Peyer's patch (tissue), 4 donors: ENCODE data around the gene BBS5.

Experiments
- POLR2A ChIP-seq, 2 donors: fragments of 450-650 bp; IDR thresholded peaks; one replicate each; pipeline ENCODE4 v1.5.1; 2017; ENCODE audit warnings: antibody characterized with exemption in 2 of 2, mild to moderate bottlenecking in 2 of 2, moderate library complexity in 2 of 2
- TF ChIP-seq, protein P1 (sequence below), 6 experiments: fragments of 450-650 bp in 4 of 6; fragments of 200-600 bp in 2 of 6; sonication (generic) in 1 of 6; IDR thresholded peaks; one replicate each; pipeline ENCODE4 v1.5.1; 2017 to 2019; ENCODE audit warnings: antibody characterized with exemption in 6 of 6, mild to moderate bottlenecking in 3 of 6, moderate library complexity in 1 of 6

DNA sequence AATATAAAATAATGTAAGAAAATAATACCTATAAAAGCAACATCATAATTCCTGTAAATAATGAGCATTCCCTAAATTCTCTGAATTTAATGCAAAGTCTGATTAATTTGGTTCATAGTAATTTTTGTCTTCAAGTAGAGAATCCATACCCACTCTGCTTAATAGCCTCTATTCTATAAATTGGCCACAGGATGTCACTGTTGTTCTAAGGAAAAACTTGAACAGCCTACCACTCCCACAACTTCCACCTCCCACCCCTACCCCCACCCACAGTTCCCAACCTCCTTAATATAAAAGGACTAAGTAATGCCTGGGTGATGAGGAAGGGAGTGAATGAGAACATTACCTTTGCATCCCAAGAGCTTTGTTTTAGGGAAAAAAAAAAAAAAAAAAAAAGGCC is 27.2 kb upstream of the BBS5 start:
- no peak for TF ChIP-seq POLR2A (IDR thresholded peaks at IDR 0.05)
- TF ChIP-seq, protein P1, sequence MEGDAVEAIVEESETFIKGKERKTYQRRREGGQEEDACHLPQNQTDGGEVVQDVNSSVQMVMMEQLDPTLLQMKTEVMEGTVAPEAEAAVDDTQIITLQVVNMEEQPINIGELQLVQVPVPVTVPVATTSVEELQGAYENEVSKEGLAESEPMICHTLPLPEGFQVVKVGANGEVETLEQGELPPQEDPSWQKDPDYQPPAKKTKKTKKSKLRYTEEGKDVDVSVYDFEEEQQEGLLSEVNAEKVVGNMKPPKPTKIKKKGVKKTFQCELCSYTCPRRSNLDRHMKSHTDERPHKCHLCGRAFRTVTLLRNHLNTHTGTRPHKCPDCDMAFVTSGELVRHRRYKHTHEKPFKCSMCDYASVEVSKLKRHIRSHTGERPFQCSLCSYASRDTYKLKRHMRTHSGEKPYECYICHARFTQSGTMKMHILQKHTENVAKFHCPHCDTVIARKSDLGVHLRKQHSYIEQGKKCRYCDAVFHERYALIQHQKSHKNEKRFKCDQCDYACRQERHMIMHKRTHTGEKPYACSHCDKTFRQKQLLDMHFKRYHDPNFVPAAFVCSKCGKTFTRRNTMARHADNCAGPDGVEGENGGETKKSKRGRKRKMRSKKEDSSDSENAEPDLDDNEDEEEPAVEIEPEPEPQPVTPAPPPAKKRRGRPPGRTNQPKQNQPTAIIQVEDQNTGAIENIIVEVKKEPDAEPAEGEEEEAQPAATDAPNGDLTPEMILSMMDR (IDR thresholded peaks at IDR 0.05): peak in 4 of 6 experiments; percentile 35 to 51 (median 43)
